GM18508 (cell line): ENCODE results near the gene NAV3.
A peak's percentile ranks its signal among the peaks of the same experiment; 100 is the strongest.
"Not testable (repeated sequence)": the region's sequence is repeated elsewhere in the genome, so short reads cannot be mapped to it uniquely, and the experiment has no call there.

Source experiments
- ATAC-seq: cut with Tn5 transposase; IDR thresholded peaks from one replicate; pipeline ENCODE4 v1.9.1; 2021; ENCODE audit warnings: moderate number of reproducible peaks; ENCODE audit not compliant: insufficient read depth, unreplicated experiment

Gene NAV3

GRCh38 chr12:78226763-78227162, 396.1 kb downstream of the NAV3 start:
- no peak for ATAC-seq

DNA sequence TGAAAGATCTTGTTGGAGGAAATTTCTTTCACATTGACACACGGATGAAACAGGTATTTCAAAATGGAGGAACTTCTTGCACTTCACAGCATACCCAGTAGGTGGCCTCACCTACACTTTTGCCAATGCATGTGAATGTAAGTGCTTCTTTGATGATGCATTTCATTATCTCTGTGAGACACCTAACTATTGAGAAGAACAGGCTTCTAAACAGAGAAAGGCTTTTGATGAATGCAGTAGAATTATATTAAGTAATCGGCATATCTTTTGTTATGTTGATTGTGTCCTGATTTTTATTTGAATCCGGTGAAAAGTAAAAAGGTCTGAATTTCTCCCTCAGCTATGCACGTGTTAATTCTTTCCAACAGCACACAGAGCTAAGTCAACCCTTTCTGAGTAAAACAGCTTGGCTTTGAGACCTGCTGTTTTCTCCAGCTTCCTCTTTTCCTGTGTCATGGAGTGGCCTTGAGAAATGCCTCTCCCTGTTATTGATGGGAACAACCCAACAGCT, 399.0 kb downstream of the NAV3 start:
- ATAC-seq, result peak; percentile 96

DNA sequence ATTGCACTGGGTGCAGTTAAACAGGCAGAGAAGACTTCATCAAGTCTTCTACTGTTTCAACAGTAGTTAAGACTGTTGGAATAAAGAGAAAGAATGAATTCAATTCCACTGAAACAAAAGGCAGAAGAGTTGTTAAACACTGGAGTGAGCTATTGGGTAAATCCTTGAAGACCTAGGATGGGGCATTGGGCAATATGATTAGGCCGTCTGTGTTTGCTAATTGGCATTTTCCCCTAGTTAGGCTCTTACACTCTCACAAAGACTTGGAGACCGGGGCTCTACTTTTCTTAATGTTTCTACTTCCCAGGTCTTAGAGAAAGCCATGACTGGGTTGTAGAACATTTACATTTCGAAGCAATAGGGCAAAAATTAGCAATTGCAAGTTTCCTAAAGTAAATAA, 402.1 kb downstream of the NAV3 start:
- ATAC-seq, result no peak

- ATAC-seq, result no peak
Measured at GRCh38 chr12:78236264-78236663, 405.6 kb downstream of the NAV3 start.

- no peak for ATAC-seq
Measured at GRCh38 chr12:78239544-78239943, 408.9 kb downstream of the NAV3 start.

DNA sequence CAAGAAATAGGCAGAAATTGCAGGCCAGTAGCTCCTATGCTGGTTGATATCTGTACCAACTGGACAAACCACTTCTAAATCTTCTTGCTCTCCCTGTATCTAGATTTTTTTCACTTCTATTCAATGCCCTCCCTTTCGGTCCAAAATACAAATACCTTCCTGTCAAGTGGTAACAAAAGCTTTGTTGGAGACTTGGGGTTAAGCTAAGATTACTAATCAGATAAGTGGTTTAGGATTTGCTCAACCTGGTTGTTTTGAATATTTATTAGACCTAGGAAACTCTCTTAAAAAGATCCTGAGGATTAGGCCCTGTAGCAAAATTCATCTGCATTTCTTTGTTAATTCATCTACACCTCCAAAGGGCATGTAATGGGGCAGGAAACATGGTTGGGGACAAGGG, 410.1 kb downstream of the NAV3 start:
- ATAC-seq, result no peak

- no peak for ATAC-seq
Measured at GRCh38 chr12:78241446-78241845, 410.8 kb downstream of the NAV3 start.

- ATAC-seq, result no peak
Measured at GRCh38 chr12:78244916-78245507, 414.3 kb downstream of the NAV3 start.

- no peak for ATAC-seq
Measured at GRCh38 chr12:78248321-78248720, 417.6 kb downstream of the NAV3 start.

DNA sequence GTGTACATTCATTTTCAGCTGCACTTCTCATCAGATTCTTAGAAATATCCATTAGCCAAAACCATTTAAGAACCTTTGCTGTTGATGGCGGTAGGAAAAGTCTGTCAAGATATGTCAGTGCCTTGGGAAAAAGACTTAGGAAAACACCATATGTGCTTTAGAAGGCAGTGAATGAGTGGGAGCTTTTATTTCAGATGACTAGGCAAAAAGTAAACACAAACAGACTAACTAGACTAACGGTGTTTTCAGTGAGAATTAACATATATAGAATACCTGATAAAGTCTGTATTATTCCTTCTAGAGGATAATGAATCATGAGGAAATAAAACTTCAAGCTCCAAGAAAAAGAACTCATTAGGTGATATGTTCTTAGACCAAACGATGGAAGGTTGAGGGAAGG, 418.9 kb downstream of the NAV3 start:
- ATAC-seq, result no peak

- ATAC-seq, result not testable (repeated sequence)
Measured at GRCh38 chr12:78257662-78258061, 427.0 kb downstream of the NAV3 start.

GRCh38 chr12:78260976-78261375, 430.3 kb downstream of the NAV3 start:
- no peak for ATAC-seq

GRCh38 chr12:78261901-78262300, 431.2 kb downstream of the NAV3 start:
- no peak for ATAC-seq
